ENCODE measurements around the gene CAPN15. TPM values are rescaled to one million over a fixed set of nuclear protein-coding genes. Genes with fewer than 3 reads are reported as not detected.

Gene CAPN15
- total RNA-seq, 1 experiment from 2014 or later, result 91.2 TPM

GRCh38 chr16:556474-557173 lies 29.1 kb downstream of the CAPN15 start:
- Histone ChIP-seq H3K4me3 (ENCODE audit: low read depth, low read length, poor library complexity, severe bottlenecking) (no peak overlapping the region), H3K9me3 (ENCODE audit: low read depth, low read length, poor library complexity, severe bottlenecking) (no peaks in the 10 kb centered on the region), H3K4me1 (ENCODE audit: insufficient read depth, low read length, poor library complexity, severe bottlenecking) (no peaks in the 10 kb centered on the region), H3K36me3 (ENCODE audit: insufficient read depth, low read length, poor library complexity, severe bottlenecking) (peaks cover 5% of the 10 kb centered on the region), H3K27ac (ENCODE audit: low read depth, low read length, poor library complexity, severe bottlenecking) (no peak overlapping the region), H3K27me3 (replicated peaks; ENCODE audit: insufficient read depth, low read depth, low read length, poor library complexity) (peaks cover 34% of the 10 kb centered on the region)
- TF ChIP-seq CTCF (conservative IDR thresholded peaks at IDR 0.05; ENCODE audit: low read depth, low read length) (no peak), EZH2 (IDR thresholded peaks at IDR 0.05; ENCODE audit: borderline replicate concordance, low read depth, low read length, poor library complexity, severe bottlenecking) (no peak)
- no peak for DNase-seq (ENCODE audit: low spot score)
- intact Hi-C loops (cut with micrococcal nuclease; ENCODE audit: unreplicated experiment), result no loop called here
- BruUV-seq (replicated peaks), result no TSS peak
- CTCF ChIA-PET, result no interaction called here
- POLR2A ChIA-PET (ENCODE audit: low non-redundant PET), result no interaction called here

- H3K4me3 ChIP-seq (ENCODE audit: low read depth, low read length, poor library complexity, severe bottlenecking), result no peak overlapping the region
- POLR2A ChIA-PET (ENCODE audit: low non-redundant PET), result no interaction called here
- no TSS peak for BruUV-seq (replicated peaks)
- DNase-seq (ENCODE audit: low spot score), result no peak
- H3K4me1 ChIP-seq (ENCODE audit: insufficient read depth, low read length, poor library complexity, severe bottlenecking), result no peaks in the 10 kb centered on the region
- H3K9me3 ChIP-seq (ENCODE audit: low read depth, low read length, poor library complexity, severe bottlenecking), result no peaks in the 10 kb centered on the region
- intact Hi-C loops (cut with micrococcal nuclease; ENCODE audit: unreplicated experiment), result no loop called here
- no peak for TF ChIP-seq CTCF (conservative IDR thresholded peaks at IDR 0.05; ENCODE audit: low read depth, low read length)
- no peak for TF ChIP-seq EZH2 (IDR thresholded peaks at IDR 0.05; ENCODE audit: borderline replicate concordance, low read depth, low read length, poor library complexity, severe bottlenecking)
- no peak overlapping the region for H3K27ac ChIP-seq (ENCODE audit: low read depth, low read length, poor library complexity, severe bottlenecking)
- no peaks in the 10 kb centered on the region for H3K36me3 ChIP-seq (ENCODE audit: insufficient read depth, low read length, poor library complexity, severe bottlenecking)
- peaks cover 44% of the 10 kb centered on the region for H3K27me3 ChIP-seq (replicated peaks; ENCODE audit: insufficient read depth, low read depth, low read length, poor library complexity)
- CTCF ChIA-PET, result no interaction called here
These were observed 30.2 kb downstream of the CAPN15 start for GRCh38 chr16:557463-558297.

DNA sequence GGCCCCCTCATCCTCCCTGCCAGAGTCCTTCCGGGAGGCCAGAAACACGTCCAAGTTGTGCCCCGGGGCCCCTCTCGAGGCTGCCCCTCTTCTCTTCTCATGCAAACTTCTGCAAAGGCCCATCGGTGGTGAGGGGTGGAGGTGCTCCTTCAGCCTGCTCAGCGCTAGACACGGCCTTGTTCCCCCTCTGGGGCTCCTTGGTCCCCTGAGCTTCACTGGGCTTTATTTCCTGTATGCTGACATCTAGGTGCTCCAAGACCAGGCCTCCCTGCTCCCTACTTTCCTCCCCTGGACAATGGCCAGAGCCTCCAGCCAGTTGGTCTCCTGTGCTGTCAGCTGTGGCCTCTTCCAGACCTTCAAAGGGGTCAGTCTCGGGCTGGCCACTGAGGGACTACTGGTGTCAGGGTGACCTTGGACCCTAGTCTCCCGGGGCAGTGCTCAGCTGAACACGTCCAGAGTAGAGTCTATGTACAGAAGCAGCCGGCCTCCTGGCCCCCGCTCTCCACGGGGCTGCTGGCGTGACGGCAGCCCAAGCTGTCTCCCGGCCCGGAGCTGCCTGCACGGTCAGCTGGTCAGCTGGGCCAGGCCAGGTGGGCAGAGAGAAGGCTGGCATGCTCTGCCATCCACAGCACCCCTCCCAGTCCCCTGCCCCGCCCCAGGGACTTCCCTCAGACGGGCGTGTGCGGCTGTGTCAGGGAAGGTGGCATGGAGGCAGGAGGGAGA lies 30.9 kb downstream of the CAPN15 start:
- no peaks in the 10 kb centered on the region for H3K9me3 ChIP-seq (ENCODE audit: low read depth, low read length, poor library complexity, severe bottlenecking)
- CTCF ChIA-PET, result no interaction called here
- H3K4me1 ChIP-seq (ENCODE audit: insufficient read depth, low read length, poor library complexity, severe bottlenecking), result no peaks in the 10 kb centered on the region
- TF ChIP-seq EZH2 (IDR thresholded peaks at IDR 0.05; ENCODE audit: borderline replicate concordance, low read depth, low read length, poor library complexity, severe bottlenecking), result no peak
- no peak for TF ChIP-seq CTCF (conservative IDR thresholded peaks at IDR 0.05; ENCODE audit: low read depth, low read length)
- H3K4me3 ChIP-seq (ENCODE audit: low read depth, low read length, poor library complexity, severe bottlenecking), result no peak overlapping the region
- POLR2A ChIA-PET (ENCODE audit: low non-redundant PET), result no interaction called here
- no peak overlapping the region for H3K27ac ChIP-seq (ENCODE audit: low read depth, low read length, poor library complexity, severe bottlenecking)
- BruUV-seq (replicated peaks), result no TSS peak
- DNase-seq (ENCODE audit: low spot score), result no peak
- H3K27me3 ChIP-seq (replicated peaks; ENCODE audit: insufficient read depth, low read depth, low read length, poor library complexity), result peaks cover 45% of the 10 kb centered on the region
- H3K36me3 ChIP-seq (ENCODE audit: insufficient read depth, low read length, poor library complexity, severe bottlenecking), result no peaks in the 10 kb centered on the region
- intact Hi-C loops (cut with micrococcal nuclease; ENCODE audit: unreplicated experiment), result no loop called here

Data from A673 (cell line).